NCI-H2227 (cell line): ENCODE results near the gene TMEM59L.
"Not testable (repeated sequence)": the region's sequence is repeated elsewhere in the genome, so short reads cannot be mapped to it uniquely, and the experiment has no call there.

ENCODE experiments used
- DNase-seq: peaks from one replicate; lab custom pipeline; 2025; ENCODE audit not compliant: unreplicated experiment; lab: John Stamatoyannopoulos, UW

The TMEM59L gene

GRCh38 chr19:18594096-18594823 is 18.4 kb upstream of the TMEM59L start:
- DNase-seq: peak; percentile 86

- no peak for DNase-seq
Measured at GRCh38 chr19:18594824-18595373, 17.8 kb upstream of the TMEM59L start.

GRCh38 chr19:18595475-18595874 is 17.2 kb upstream of the TMEM59L start:
- no peak for DNase-seq

GRCh38 chr19:18596752-18597157 is 15.9 kb upstream of the TMEM59L start:
- no peak for DNase-seq

GRCh38 chr19:18597809-18598660 is 14.6 kb upstream of the TMEM59L start:
- no peak for DNase-seq

GRCh38 chr19:18599485-18599884 is 13.2 kb upstream of the TMEM59L start:
- DNase-seq: no peak

GRCh38 chr19:18600692-18601397 is 11.8 kb upstream of the TMEM59L start:
- DNase-seq: not testable (repeated sequence)

GRCh38 chr19:18601875-18602274 is 10.8 kb upstream of the TMEM59L start:
- DNase-seq: no peak

GRCh38 chr19:18603255-18603957 is 9.3 kb upstream of the TMEM59L start:
- DNase-seq: no peak

GRCh38 chr19:18603958-18604819 is 8.5 kb upstream of the TMEM59L start:
- DNase-seq: no peak

GRCh38 chr19:18604820-18605159 is 7.9 kb upstream of the TMEM59L start:
- DNase-seq: no peak

GRCh38 chr19:18605196-18605545 is 7.5 kb upstream of the TMEM59L start:
- DNase-seq: no peak

- no peak for DNase-seq
Measured at GRCh38 chr19:18605546-18606280, 7.0 kb upstream of the TMEM59L start.

- no peak for DNase-seq
Measured at GRCh38 chr19:18606281-18607225, 6.1 kb upstream of the TMEM59L start, which contains the start of gene CRLF1. Gene CRLF1 (minus strand): TSS chr19:18606799. CDS start chr19:18606656, 143 bp downstream.

GRCh38 chr19:18607226-18608101 is 5.2 kb upstream of the TMEM59L start:
- peak; percentile 11 for DNase-seq

- no peak for DNase-seq
Measured at GRCh38 chr19:18608102-18608804, 4.4 kb upstream of the TMEM59L start.
